ENCODE data around the gene PPP1R13B.

PPP1R13B gene

GRCh38 chr14:103820908-103821307, 26.5 kb downstream of the PPP1R13B start:
- H3K4me3 ChIP-seq: no peak overlapping the region
- no peaks in the 10 kb centered on the region for H3K36me3 ChIP-seq
- intact Hi-C loops (cut with DNase I; ENCODE audit: low total_unique reads): no loop called here
- no peak for DNase-seq
- no peaks in the 10 kb centered on the region for H3K9me3 ChIP-seq
- no peak overlapping the region for H3K27ac ChIP-seq
- TF ChIP-seq, protein P1, sequence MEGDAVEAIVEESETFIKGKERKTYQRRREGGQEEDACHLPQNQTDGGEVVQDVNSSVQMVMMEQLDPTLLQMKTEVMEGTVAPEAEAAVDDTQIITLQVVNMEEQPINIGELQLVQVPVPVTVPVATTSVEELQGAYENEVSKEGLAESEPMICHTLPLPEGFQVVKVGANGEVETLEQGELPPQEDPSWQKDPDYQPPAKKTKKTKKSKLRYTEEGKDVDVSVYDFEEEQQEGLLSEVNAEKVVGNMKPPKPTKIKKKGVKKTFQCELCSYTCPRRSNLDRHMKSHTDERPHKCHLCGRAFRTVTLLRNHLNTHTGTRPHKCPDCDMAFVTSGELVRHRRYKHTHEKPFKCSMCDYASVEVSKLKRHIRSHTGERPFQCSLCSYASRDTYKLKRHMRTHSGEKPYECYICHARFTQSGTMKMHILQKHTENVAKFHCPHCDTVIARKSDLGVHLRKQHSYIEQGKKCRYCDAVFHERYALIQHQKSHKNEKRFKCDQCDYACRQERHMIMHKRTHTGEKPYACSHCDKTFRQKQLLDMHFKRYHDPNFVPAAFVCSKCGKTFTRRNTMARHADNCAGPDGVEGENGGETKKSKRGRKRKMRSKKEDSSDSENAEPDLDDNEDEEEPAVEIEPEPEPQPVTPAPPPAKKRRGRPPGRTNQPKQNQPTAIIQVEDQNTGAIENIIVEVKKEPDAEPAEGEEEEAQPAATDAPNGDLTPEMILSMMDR (IDR thresholded peaks at IDR 0.05): no peak
- H3K27me3 ChIP-seq: no peaks in the 10 kb centered on the region
- H3K4me1 ChIP-seq: peaks cover 0 to 14% (median 2%) of the 10 kb centered on the region in 4 donors

DNA sequence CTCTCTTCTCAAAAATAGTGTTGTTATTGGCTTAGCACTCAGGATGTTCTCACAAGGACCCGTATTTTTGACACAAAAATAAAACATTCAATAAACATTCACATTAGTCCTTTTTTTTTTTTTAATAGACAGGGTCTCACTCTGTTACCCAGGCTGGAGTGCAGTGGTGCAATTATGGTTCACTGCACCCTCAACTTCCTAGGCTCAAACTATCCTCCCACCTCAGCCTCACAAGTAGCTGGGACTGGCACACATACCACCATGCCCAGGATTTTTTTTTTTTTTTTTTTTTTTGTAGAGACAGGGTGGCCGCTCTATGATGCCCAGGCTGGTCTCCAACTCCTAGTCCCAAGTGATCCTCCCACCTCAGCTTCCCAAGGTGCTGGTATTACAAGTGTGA, 27.0 kb downstream of the PPP1R13B start:
- TF ChIP-seq, protein P1 (IDR thresholded peaks at IDR 0.05): no peak
- intact Hi-C loops (cut with DNase I; ENCODE audit: low total_unique reads): no loop called here
- no peak for DNase-seq
- no peaks in the 10 kb centered on the region for H3K36me3 ChIP-seq
- peaks cover 0 to 14% (median 2%) of the 10 kb centered on the region in 4 donors for H3K4me1 ChIP-seq
- H3K27ac ChIP-seq: no peak overlapping the region
- no peak overlapping the region for H3K4me3 ChIP-seq
- no peaks in the 10 kb centered on the region for H3K9me3 ChIP-seq
- H3K27me3 ChIP-seq: no peaks in the 10 kb centered on the region

- DNase-seq: peak in 1 of 2 donors; percentile 65
- H3K4me1 ChIP-seq: peaks cover 0 to 14% (median 2%) of the 10 kb centered on the region in 4 donors
- intact Hi-C loops (cut with DNase I; ENCODE audit: low total_unique reads): no loop called here
- no peaks in the 10 kb centered on the region for H3K27me3 ChIP-seq
- H3K4me3 ChIP-seq: no peak overlapping the region
- TF ChIP-seq, protein P1 (IDR thresholded peaks at IDR 0.05): no peak
- H3K9me3 ChIP-seq: no peaks in the 10 kb centered on the region
- no peaks in the 10 kb centered on the region for H3K36me3 ChIP-seq
- H3K27ac ChIP-seq: no peak overlapping the region
These were observed 27.7 kb downstream of the PPP1R13B start for GRCh38 chr14:103819503-103820307.

DNA sequence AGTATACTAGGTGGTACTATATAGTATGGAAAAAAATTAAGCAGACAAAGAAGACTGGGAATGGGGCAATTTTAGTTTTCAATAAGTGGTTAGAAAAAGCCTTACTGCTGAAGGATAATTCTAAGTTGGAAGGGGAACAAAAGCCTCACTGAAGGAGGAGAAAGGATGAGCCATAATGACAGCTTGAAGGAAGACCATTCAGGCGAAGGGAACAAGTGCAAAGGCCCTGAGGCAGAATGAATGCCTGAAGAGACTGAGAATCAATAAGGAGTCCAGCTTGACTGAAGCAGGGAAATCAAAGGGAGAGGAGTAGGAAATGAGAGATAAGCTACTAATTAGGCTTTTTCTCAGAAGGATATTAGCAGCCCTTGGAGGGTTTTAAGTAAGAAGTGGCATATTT, 28.5 kb downstream of the PPP1R13B start:
- TF ChIP-seq, protein P1 (IDR thresholded peaks at IDR 0.05): no peak
- no peak for DNase-seq
- no peaks in the 10 kb centered on the region for H3K36me3 ChIP-seq
- no peaks in the 10 kb centered on the region for H3K27me3 ChIP-seq
- H3K4me1 ChIP-seq: peaks cover 0 to 14% (median 2%) of the 10 kb centered on the region in 4 donors
- H3K27ac ChIP-seq: no peak overlapping the region
- H3K9me3 ChIP-seq: no peaks in the 10 kb centered on the region
- intact Hi-C loops (cut with DNase I; ENCODE audit: low total_unique reads): no loop called here
- no peak overlapping the region for H3K4me3 ChIP-seq

- TF ChIP-seq, protein P1 (IDR thresholded peaks at IDR 0.05): no peak
- peaks cover 0 to 14% (median 2%) of the 10 kb centered on the region in 4 donors for H3K4me1 ChIP-seq
- H3K4me3 ChIP-seq: no peak overlapping the region
- H3K27ac ChIP-seq: no peak overlapping the region
- intact Hi-C loops (cut with DNase I; ENCODE audit: low total_unique reads): no loop called here
- H3K27me3 ChIP-seq: no peaks in the 10 kb centered on the region
- H3K36me3 ChIP-seq: no peaks in the 10 kb centered on the region
- DNase-seq: no peak
- H3K9me3 ChIP-seq: no peaks in the 10 kb centered on the region
These were observed 29.0 kb downstream of the PPP1R13B start for GRCh38 chr14:103818422-103818821.

All from tibial artery (tissue), 4 donors.